Keratinocyte (primary cell): Measurements from ENCODE around the gene AIFM3. TPM values are rescaled to one million over a fixed set of nuclear protein-coding genes. Genes with fewer than 3 reads are reported as not detected.

Source experiments
- DNase-seq: peaks from one replicate; pipeline ENCODE4 v3.0.0-alpha.2; 2011; ENCODE audit warnings: low read depth, missing footprints, low spot score
- FAIRE-seq: peaks from 2 replicates; lab custom pipeline; 2011; peaks lifted over from hg19 to GRCh38; lab: Jason Lieb, UNC
- H2AFZ ChIP-seq: 2 replicates; pipeline ENCODE4 v1.6.0; 2012; ENCODE audit warnings: low read length, control low read depth, inconsistent platforms; ENCODE audit not compliant: control insufficient read depth
- H3K27ac ChIP-seq: 2 replicates; pipeline ENCODE4 v1.5.1; 2011; ENCODE audit warnings: low read length; ENCODE audit not compliant: control insufficient read depth, insufficient read depth
- H3K27me3 ChIP-seq: 3 replicates; pipeline ENCODE4 v1.6.0; 2011; ENCODE audit warnings: low read length; ENCODE audit not compliant: control insufficient read depth, insufficient read depth; ENCODE audit errors: extremely low read depth
- H3K36me3 ChIP-seq, 2 experiments: 2 replicates in 1 of 2; 3 replicates in 1 of 2; pipeline ENCODE4 v1.5.1; 2011; ENCODE audit warnings: low read length in 2 of 2, mild to moderate bottlenecking in 1 of 2; ENCODE audit not compliant: control insufficient read depth in 2 of 2, insufficient read depth in 2 of 2; ENCODE audit errors: extremely low read depth in 1 of 2
- H3K4me1 ChIP-seq: 3 replicates; pipeline ENCODE4 v1.5.1; 2011; ENCODE audit warnings: low read length; ENCODE audit not compliant: control insufficient read depth, insufficient read depth; ENCODE audit errors: extremely low read depth
- H3K4me2 ChIP-seq: 3 replicates; pipeline ENCODE4 v1.6.0; 2011; ENCODE audit warnings: low read depth, low read length; ENCODE audit not compliant: control insufficient read depth, insufficient read depth; ENCODE audit errors: extremely low read depth
- H3K4me3 ChIP-seq, 3 experiments: fragments of 200-600 bp in 1 of 3; sonication (generic) in 1 of 3; 2 replicates in 2 of 3; 3 replicates in 1 of 3; pipeline ENCODE4 v1.5.1; 2011 to 2016; ENCODE audit warnings: low read length in 3 of 3, mild to moderate bottlenecking in 3 of 3, control low read depth in 2 of 3, inconsistent platforms in 1 of 3, low read depth in 1 of 3, mixed read lengths in 1 of 3, mixed run types in 1 of 3, moderate library complexity in 1 of 3; ENCODE audit not compliant: control insufficient read depth in 2 of 3, insufficient read depth in 2 of 3; ENCODE audit errors: extremely low read depth in 1 of 3
- H3K79me2 ChIP-seq: 2 replicates; pipeline ENCODE4 v1.6.0; 2012; ENCODE audit warnings: low read length; ENCODE audit not compliant: control insufficient read depth, insufficient read depth
- H3K9ac ChIP-seq: 3 replicates; pipeline ENCODE4 v1.6.0; 2011; ENCODE audit warnings: low read length; ENCODE audit not compliant: control insufficient read depth, insufficient read depth; ENCODE audit errors: extremely low read depth
- H3K9me1 ChIP-seq: 3 replicates; pipeline ENCODE4 v1.6.0; 2011; ENCODE audit warnings: low read length; ENCODE audit not compliant: control insufficient read depth, insufficient read depth; ENCODE audit errors: extremely low read depth
- H3K9me3 ChIP-seq: 2 replicates; pipeline ENCODE4 v1.5.1; 2012; ENCODE audit warnings: low read depth, low read length; ENCODE audit not compliant: control insufficient read depth
- H4K20me1 ChIP-seq: 3 replicates; pipeline ENCODE4 v1.6.0; 2011; ENCODE audit warnings: low read length; ENCODE audit not compliant: control insufficient read depth, insufficient read depth; ENCODE audit errors: extremely low read depth
- EZH2 ChIP-seq: IDR thresholded peaks from one replicate; pipeline ENCODE4 v1.6.1; 2012; ENCODE audit warnings: inconsistent platforms, mild to moderate bottlenecking, low read length, moderate library complexity
- dilution Hi-C: fragments of 300-500 bp; cut with MboI; formaldehyde crosslinking; loops from one replicate; pipeline ENCODE4 v1.7.0; 2020; ENCODE audit warnings: low sequenced_read_pairs; ENCODE audit not compliant: extremely low pct_ligation_motif_present
- polyA plus RNA-seq, 5 experiments: library from polyadenylated mRNA; depleted of rRNA in 3 of 5; stranded (reverse) in 3 of 5; stranded (forward) in 1 of 5; unstranded in 1 of 5; fragments of >200 nt; gene quantifications; 1 replicate in 1 of 5; 2 replicates in 3 of 5; 3 replicates in 1 of 5; pipeline versions ENCODE4 v1.2.1 to v1.2.3, GENCODE V29; 2011 to 2012; ENCODE audit warnings: missing spikeins in 2 of 5, low read depth in 1 of 5, low replicate concordance in 1 of 5
- TF ChIP-seq, protein P1 (sequence below), 3 experiments: IDR thresholded peaks in 1 of 3; conservative IDR thresholded peaks in 1 of 3; optimal IDR thresholded peaks in 1 of 3; 2 replicates in 2 of 3; 3 replicates in 1 of 3; pipeline versions ENCODE3 to v1.5.1; 2011; ENCODE audit warnings: low read length in 3 of 3, mild to moderate bottlenecking in 3 of 3, moderate library complexity in 2 of 3, control low read depth in 1 of 3, inconsistent platforms in 1 of 3; ENCODE audit not compliant: insufficient read depth in 2 of 3; ENCODE audit errors: extremely low read depth in 1 of 3

The AIFM3 gene
- polyA plus RNA-seq, 1 donor (not counting 4 experiments of a cell fraction or from before 2014, with no cell fraction given): 0.59 TPM

DNA sequence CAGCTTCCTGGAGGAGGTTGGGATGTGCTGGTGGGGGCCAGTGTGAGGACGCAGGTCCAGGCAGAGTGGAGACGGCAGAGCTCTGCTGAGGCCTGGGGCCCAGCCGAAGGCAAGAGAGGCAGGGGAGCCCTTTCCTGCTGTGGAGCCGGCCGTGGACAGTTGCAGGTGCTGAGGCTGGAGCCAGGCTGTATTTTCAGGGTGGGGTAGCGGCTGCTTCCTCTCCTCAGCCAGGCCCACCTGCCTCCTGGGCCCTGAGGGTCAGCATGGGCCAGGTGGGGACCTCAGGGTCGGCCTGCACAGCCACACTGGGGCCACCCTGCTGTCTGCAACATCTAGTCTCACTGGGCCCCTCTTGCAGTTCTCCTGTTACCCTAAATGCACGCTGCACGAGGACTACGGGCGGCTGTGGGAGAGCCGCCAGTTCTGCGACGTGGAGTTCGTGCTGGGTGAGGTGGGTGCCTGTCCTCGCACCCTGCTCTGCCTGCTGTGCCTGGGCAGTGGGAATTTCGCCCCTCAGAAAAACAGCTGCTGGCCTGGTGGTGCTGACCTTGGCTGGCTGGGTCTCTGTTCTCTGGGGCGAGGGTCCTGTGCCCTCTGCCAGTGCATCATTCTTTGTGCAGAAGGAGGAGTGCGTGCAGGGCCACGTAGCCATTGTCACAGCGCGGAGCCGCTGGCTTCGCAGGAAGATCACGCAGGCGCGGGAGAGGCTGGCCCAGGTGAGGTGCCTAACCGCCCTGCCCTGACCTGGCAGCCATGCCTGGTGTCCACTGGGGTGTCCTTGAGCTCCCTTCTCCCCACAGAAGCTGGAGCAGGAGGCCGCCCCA is 26.5 kb downstream of the AIFM3 start:
- H3K36me3 ChIP-seq: peaks cover 18 to 52% of the 10 kb centered on the region in 2 experiments
- FAIRE-seq (no peak), DNase-seq (no peak)
- no peaks in the 10 kb centered on the region for H3K27me3 ChIP-seq
- H3K27ac ChIP-seq: no peak overlapping the region
- no peaks in the 10 kb centered on the region for H3K9me1 ChIP-seq
- H3K4me2 ChIP-seq: no peak overlapping the region
- dilution Hi-C loops: no loop called here
- H3K9ac ChIP-seq: no peak overlapping the region
- no peaks in the 10 kb centered on the region for H4K20me1 ChIP-seq
- TF ChIP-seq, protein P1, sequence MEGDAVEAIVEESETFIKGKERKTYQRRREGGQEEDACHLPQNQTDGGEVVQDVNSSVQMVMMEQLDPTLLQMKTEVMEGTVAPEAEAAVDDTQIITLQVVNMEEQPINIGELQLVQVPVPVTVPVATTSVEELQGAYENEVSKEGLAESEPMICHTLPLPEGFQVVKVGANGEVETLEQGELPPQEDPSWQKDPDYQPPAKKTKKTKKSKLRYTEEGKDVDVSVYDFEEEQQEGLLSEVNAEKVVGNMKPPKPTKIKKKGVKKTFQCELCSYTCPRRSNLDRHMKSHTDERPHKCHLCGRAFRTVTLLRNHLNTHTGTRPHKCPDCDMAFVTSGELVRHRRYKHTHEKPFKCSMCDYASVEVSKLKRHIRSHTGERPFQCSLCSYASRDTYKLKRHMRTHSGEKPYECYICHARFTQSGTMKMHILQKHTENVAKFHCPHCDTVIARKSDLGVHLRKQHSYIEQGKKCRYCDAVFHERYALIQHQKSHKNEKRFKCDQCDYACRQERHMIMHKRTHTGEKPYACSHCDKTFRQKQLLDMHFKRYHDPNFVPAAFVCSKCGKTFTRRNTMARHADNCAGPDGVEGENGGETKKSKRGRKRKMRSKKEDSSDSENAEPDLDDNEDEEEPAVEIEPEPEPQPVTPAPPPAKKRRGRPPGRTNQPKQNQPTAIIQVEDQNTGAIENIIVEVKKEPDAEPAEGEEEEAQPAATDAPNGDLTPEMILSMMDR (optimal IDR thresholded peaks at IDR 0.05 in 1 of 3, IDR thresholded peaks at IDR 0.05 in 1 of 3, conservative IDR thresholded peaks at IDR 0.05 in 1 of 3; ENCODE audit: extremely low read depth in 1 of 3, insufficient read depth in 2 of 3, low read length in 3 of 3): no peak
- TF ChIP-seq EZH2: no peak
- H3K4me1 ChIP-seq: no peaks in the 10 kb centered on the region
- no peaks in the 10 kb centered on the region for H3K79me2 ChIP-seq
- no peak overlapping the region for H3K4me3 ChIP-seq
- no peaks in the 10 kb centered on the region for H3K9me3 ChIP-seq
- H2AFZ ChIP-seq: no peak overlapping the region

DNA sequence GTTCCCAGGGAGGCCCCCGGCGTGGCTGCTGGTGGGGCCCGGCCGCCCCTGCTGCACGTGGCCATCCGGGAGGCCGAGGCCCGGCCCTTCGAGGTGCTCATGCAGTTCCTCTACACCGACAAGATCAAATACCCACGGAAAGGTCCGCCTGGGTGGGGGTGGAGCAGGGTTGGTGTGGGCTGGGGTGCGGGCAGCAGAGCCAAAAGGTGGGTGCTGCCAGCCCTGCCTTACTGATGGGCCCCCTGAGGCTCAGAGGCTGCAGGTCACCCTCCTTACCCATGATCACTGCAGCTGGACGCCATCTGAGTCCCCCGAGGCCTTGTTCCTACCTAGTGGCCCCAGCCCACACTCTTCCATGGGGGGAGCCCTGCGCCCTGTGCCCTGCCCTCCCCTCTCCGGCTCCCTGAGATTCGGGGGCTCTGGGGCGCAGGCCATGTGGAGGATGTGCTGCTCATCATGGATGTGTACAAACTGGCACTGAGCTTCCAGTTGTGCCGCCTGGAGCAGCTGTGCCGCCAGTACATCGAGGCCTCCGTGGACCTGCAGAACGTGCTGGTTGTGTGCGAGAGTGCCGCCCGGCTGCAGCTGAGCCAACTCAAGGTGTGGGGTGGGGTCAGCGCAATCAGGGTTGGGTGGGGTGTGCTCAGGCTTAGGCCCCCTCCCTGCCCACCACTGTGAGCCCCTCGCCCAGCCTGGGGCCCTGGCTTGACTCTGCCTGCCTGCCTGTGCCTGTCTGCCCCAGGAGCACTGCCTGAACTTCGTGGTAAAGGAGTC is 27.3 kb downstream of the AIFM3 start:
- Histone ChIP-seq H3K9ac (no peak overlapping the region), H3K79me2 (no peaks in the 10 kb centered on the region), H3K4me3 (no peak overlapping the region), H3K4me1 (no peaks in the 10 kb centered on the region), H3K36me3 (peaks cover 18 to 49% of the 10 kb centered on the region in 2 experiments), H4K20me1 (no peaks in the 10 kb centered on the region), H3K9me3 (no peaks in the 10 kb centered on the region), H3K27ac (no peak overlapping the region), H3K9me1 (no peaks in the 10 kb centered on the region), H2AFZ (no peak overlapping the region), H3K4me2 (no peak overlapping the region), H3K27me3 (no peaks in the 10 kb centered on the region)
- TF ChIP-seq EZH2: no peak
- TF ChIP-seq, protein P1 (optimal IDR thresholded peaks at IDR 0.05 in 1 of 3, IDR thresholded peaks at IDR 0.05 in 1 of 3, conservative IDR thresholded peaks at IDR 0.05 in 1 of 3; ENCODE audit: extremely low read depth in 1 of 3, insufficient read depth in 2 of 3, low read length in 3 of 3): no peak
- dilution Hi-C loops: no loop called here
- FAIRE-seq: no peak
- no peak for DNase-seq
